Activated T-cell treated with anti-CD3 and anti-CD28 coated beads, Interleukin-2, amount 50 U/mL, for 4 hours (primary cell): Measurements from ENCODE around the gene EVX1. TPM values are rescaled to one million over a fixed set of nuclear protein-coding genes. Genes with fewer than 3 reads are reported as not detected.

Experiments
- ATAC-seq, 2 donors: fragments of 200-7000 bp; cut with Tn5 transposase; one replicate each; pipeline ENCODE4 v1.10.0; 2021
- DNase-seq: peaks from one replicate; pipeline ENCODE4 v3.0.0-alpha.2; 2020
- H3K27me3 Mint-ChIP-seq: one replicate; pipeline ENCODE4 v1.8.0; 2021; ENCODE audit warnings: low read depth, mixed read lengths
- H3K36me3 Mint-ChIP-seq: one replicate; pipeline ENCODE4 v1.8.0; 2022; ENCODE audit warnings: mixed read lengths; ENCODE audit not compliant: insufficient read depth
- H3K4me1 Mint-ChIP-seq: one replicate; pipeline ENCODE4 v1.8.0; 2021; ENCODE audit warnings: low read depth, mixed read lengths
- H3K4me3 Mint-ChIP-seq: one replicate; pipeline ENCODE4 v1.8.0; 2021; ENCODE audit warnings: mild to moderate bottlenecking, moderate library complexity, mixed read lengths
- H3K9me3 Mint-ChIP-seq: one replicate; pipeline ENCODE4 v1.8.0; 2021; ENCODE audit warnings: mixed read lengths
- total RNA-seq, 3 donors: library from RNA; stranded (reverse); gene quantifications; one replicate each; pipeline ENCODE4 v1.2.1, GENCODE V29; 2021

The EVX1 gene
- not detected for total RNA-seq

GRCh38 chr7:27242555-27243339 lies at the start of gene EVX1:
Gene EVX1 (plus strand): TSS chr7:27242802. CDS start chr7:27243031, 229 bp downstream.
- H3K27me3 Mint-ChIP-seq: peaks cover 86% of the 10 kb centered on the region
- ATAC-seq: peak; percentile 39 to 45
- H3K9me3 Mint-ChIP-seq: no peaks in the 10 kb centered on the region
- H3K4me3 Mint-ChIP-seq: no peak within 1 kb of the TSS
- H3K4me1 Mint-ChIP-seq: peaks cover 19% of the 10 kb centered on the region
- DNase-seq: no peak
- H3K36me3 Mint-ChIP-seq: no peaks in the 10 kb centered on the region

GRCh38 chr7:27193335-27194001 lies 49.1 kb upstream of the EVX1 start:
- Mint-ChIP-seq H3K4me3 (no peak overlapping the region), H3K27me3 (peaks cover 87% of the 10 kb centered on the region), H3K9me3 (no peaks in the 10 kb centered on the region), H3K4me1 (peaks cover 19% of the 10 kb centered on the region), H3K36me3 (no peaks in the 10 kb centered on the region)
- ATAC-seq (no peak), DNase-seq (no peak)

GRCh38 chr7:27194002-27194352 lies 48.6 kb upstream of the EVX1 start:
- Mint-ChIP-seq H3K4me1 (peaks cover 16% of the 10 kb centered on the region), H3K36me3 (no peaks in the 10 kb centered on the region), H3K27me3 (peaks cover 87% of the 10 kb centered on the region), H3K9me3 (no peaks in the 10 kb centered on the region), H3K4me3 (no peak overlapping the region)
- ATAC-seq (no peak), DNase-seq (no peak)

- peaks cover 13% of the 10 kb centered on the region for H3K4me1 Mint-ChIP-seq
- peaks cover 81% of the 10 kb centered on the region for H3K27me3 Mint-ChIP-seq
- no peak overlapping the region for H3K4me3 Mint-ChIP-seq
- DNase-seq (no peak), ATAC-seq (no peak)
- H3K9me3 Mint-ChIP-seq: no peaks in the 10 kb centered on the region
- no peaks in the 10 kb centered on the region for H3K36me3 Mint-ChIP-seq
Measured at GRCh38 chr7:27194686-27195379, 47.8 kb upstream of the EVX1 start.

- H3K9me3 Mint-ChIP-seq: no peaks in the 10 kb centered on the region
- DNase-seq (peak; percentile 84), ATAC-seq (peak in 1 of 2 donors; percentile 31)
- H3K4me3 Mint-ChIP-seq: no peak overlapping the region
- peaks cover 25% of the 10 kb centered on the region for H3K4me1 Mint-ChIP-seq
- peaks cover 79% of the 10 kb centered on the region for H3K27me3 Mint-ChIP-seq
- no peaks in the 10 kb centered on the region for H3K36me3 Mint-ChIP-seq
Measured at GRCh38 chr7:27196287-27196767, 46.3 kb upstream of the EVX1 start.

- Mint-ChIP-seq H3K4me3 (no peak overlapping the region), H3K36me3 (no peaks in the 10 kb centered on the region), H3K9me3 (no peaks in the 10 kb centered on the region), H3K27me3 (peaks cover 81% of the 10 kb centered on the region), H3K4me1 (peaks cover 28% of the 10 kb centered on the region)
- DNase-seq: no peak
- no peak for ATAC-seq
Measured at GRCh38 chr7:27197137-27198042, 45.2 kb upstream of the EVX1 start.

GRCh38 chr7:27198138-27198841 lies 44.3 kb upstream of the EVX1 start:
- no peaks in the 10 kb centered on the region for H3K36me3 Mint-ChIP-seq
- peak overlapping the region; percentile 3 for H3K4me3 Mint-ChIP-seq
- no peaks in the 10 kb centered on the region for H3K9me3 Mint-ChIP-seq
- DNase-seq: no peak
- ATAC-seq: no peak
- peaks cover 84% of the 10 kb centered on the region for H3K27me3 Mint-ChIP-seq
- H3K4me1 Mint-ChIP-seq: peaks cover 24% of the 10 kb centered on the region

- H3K4me3 Mint-ChIP-seq: peak overlapping the region; percentile 64
- no peaks in the 10 kb centered on the region for H3K36me3 Mint-ChIP-seq
- peaks cover 84% of the 10 kb centered on the region for H3K27me3 Mint-ChIP-seq
- DNase-seq (no peak), ATAC-seq (peak; percentile 17 to 34)
- H3K4me1 Mint-ChIP-seq: peaks cover 24% of the 10 kb centered on the region
- no peaks in the 10 kb centered on the region for H3K9me3 Mint-ChIP-seq
Measured at GRCh38 chr7:27198871-27199801, 43.5 kb upstream of the EVX1 start.

- DNase-seq (no peak), ATAC-seq (peak; percentile 53 to 66)
- H3K27me3 Mint-ChIP-seq: peaks cover 83% of the 10 kb centered on the region
- no peaks in the 10 kb centered on the region for H3K36me3 Mint-ChIP-seq
- H3K9me3 Mint-ChIP-seq: no peaks in the 10 kb centered on the region
- H3K4me3 Mint-ChIP-seq: peak within 1 kb of the TSS; percentile 75
- peaks cover 29% of the 10 kb centered on the region for H3K4me1 Mint-ChIP-seq
Measured at GRCh38 chr7:27199849-27200760, 42.5 kb upstream of the EVX1 start, which contains the start of gene HOXA13. Gene HOXA13 (minus strand): TSS chr7:27200091. CDS start chr7:27200077, 14 bp downstream.

GRCh38 chr7:27200761-27201579 lies 41.6 kb upstream of the EVX1 start:
- Mint-ChIP-seq H3K36me3 (no peaks in the 10 kb centered on the region), H3K4me3 (peak overlapping the region; percentile 72), H3K4me1 (peaks cover 34% of the 10 kb centered on the region), H3K27me3 (peaks cover 84% of the 10 kb centered on the region), H3K9me3 (no peaks in the 10 kb centered on the region)
- DNase-seq (no peak), ATAC-seq (no peak)

- no peak for DNase-seq
- H3K9me3 Mint-ChIP-seq: no peaks in the 10 kb centered on the region
- ATAC-seq: no peak
- no peaks in the 10 kb centered on the region for H3K36me3 Mint-ChIP-seq
- peaks cover 84% of the 10 kb centered on the region for H3K27me3 Mint-ChIP-seq
- H3K4me1 Mint-ChIP-seq: peaks cover 34% of the 10 kb centered on the region
- no peak overlapping the region for H3K4me3 Mint-ChIP-seq
Measured at GRCh38 chr7:27201580-27202017, 41.0 kb upstream of the EVX1 start.
